Adrenal gland (tissue), 5 donors: Measurements from ENCODE around the gene DLK1.

ENCODE experiments used
- POLR2A ChIP-seq, 2 donors: fragments of 450-650 bp; IDR thresholded peaks; one replicate each; pipeline ENCODE4 v1.6.1; 2017; ENCODE audit warnings: antibody characterized with exemption in 2 of 2, mild to moderate bottlenecking in 2 of 2, moderate library complexity in 1 of 2
- TF ChIP-seq, protein P1 (sequence below), 6 experiments: fragments of 450-650 bp in 4 of 6; fragments of 200-600 bp in 2 of 6; sonication (generic) in 1 of 6; IDR thresholded peaks; 1 replicate in 5 of 6; 2 replicates in 1 of 6; pipeline versions ENCODE4 v1.5.1 to v1.8.0; 2016 to 2021; ENCODE audit warnings: antibody characterized with exemption in 6 of 6, mild to moderate bottlenecking in 2 of 6, moderate library complexity in 1 of 6
- donor health status: DM: no; HTN: no; CAD: no.

DNA sequence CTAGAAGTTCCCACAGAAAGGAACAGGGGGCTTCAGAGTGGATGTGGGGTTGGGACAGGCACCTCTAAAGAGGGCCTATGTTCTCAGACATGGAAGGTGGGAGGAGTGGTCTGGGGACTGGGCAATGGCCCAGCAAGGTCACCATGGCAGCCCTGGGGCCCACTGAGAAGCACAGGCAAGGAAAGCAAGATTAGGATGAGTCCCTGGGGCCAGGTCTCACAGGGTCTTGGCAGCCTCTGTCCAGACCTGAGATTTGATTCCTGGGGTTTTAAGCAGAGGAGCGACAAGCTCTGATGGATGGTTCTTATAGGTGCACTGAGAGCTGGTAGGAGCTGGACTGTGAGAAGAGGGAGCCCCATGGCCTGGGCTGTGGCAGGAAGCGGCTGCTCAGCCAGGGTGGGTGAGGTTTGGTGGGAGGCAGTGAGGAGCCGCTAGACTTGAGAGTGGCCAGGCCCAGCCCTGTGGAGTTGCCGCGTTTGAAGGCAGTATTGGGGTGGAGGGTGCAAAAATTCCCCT, 44.0 kb downstream of the DLK1 start:
- TF ChIP-seq, protein P1, sequence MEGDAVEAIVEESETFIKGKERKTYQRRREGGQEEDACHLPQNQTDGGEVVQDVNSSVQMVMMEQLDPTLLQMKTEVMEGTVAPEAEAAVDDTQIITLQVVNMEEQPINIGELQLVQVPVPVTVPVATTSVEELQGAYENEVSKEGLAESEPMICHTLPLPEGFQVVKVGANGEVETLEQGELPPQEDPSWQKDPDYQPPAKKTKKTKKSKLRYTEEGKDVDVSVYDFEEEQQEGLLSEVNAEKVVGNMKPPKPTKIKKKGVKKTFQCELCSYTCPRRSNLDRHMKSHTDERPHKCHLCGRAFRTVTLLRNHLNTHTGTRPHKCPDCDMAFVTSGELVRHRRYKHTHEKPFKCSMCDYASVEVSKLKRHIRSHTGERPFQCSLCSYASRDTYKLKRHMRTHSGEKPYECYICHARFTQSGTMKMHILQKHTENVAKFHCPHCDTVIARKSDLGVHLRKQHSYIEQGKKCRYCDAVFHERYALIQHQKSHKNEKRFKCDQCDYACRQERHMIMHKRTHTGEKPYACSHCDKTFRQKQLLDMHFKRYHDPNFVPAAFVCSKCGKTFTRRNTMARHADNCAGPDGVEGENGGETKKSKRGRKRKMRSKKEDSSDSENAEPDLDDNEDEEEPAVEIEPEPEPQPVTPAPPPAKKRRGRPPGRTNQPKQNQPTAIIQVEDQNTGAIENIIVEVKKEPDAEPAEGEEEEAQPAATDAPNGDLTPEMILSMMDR (IDR thresholded peaks at IDR 0.05), result no peak
- TF ChIP-seq POLR2A (IDR thresholded peaks at IDR 0.05), result no peak
